Esophagus squamous epithelium (tissue), 4 donors: ENCODE data around the gene OLFML3.

ENCODE experiments used
- CTCF ChIP-seq, 6 experiments: fragments of 450-650 bp in 4 of 6; fragments of 200-600 bp in 2 of 6; sonication (generic) in 2 of 6; IDR thresholded peaks; one replicate each; pipeline ENCODE4 v1.5.1; 2016 to 2019; ENCODE audit warnings: antibody characterized with exemption in 6 of 6, mild to moderate bottlenecking in 4 of 6, moderate library complexity in 4 of 6
- POLR2A ChIP-seq, 4 donors: fragments of 450-650 bp; IDR thresholded peaks; one replicate each; pipeline ENCODE4 v1.6.1; 2017; ENCODE audit warnings: antibody characterized with exemption in 4 of 4, mild to moderate bottlenecking in 4 of 4, moderate library complexity in 3 of 4

- no peak for TF ChIP-seq POLR2A (IDR thresholded peaks at IDR 0.05)
- no peak for TF ChIP-seq CTCF (IDR thresholded peaks at IDR 0.05)
Observed at GRCh38 chr1:113958691-113959090, 20.6 kb upstream of the OLFML3 start.
